ENCODE measurements around the gene DENND1A.
"Not testable (repeated sequence)": the region's sequence is repeated elsewhere in the genome, so short reads cannot be mapped to it uniquely, and the experiment has no call there.

Gene DENND1A

DNA sequence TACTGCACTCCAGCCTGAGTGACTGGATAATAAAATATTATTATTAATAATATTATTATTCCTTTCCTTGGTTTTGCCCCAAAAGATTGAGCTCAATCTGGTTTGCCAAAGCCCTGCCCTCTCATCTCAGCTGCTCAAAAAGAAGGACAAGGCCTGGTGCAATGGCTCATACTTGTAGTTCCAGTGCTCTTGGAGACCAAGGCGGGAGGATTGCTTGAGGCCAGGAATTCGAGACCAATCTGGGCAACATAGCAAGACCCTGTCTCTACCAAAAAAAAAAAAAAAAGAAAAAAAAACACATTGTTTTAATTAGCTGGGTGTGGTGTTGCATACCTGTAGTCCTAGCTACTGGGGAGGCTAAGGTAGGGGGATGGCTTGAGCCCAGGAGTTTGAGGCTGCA lies 13.7 kb upstream of the DENND1A start:
- no peaks in the 10 kb centered on the region for H3K79me2 ChIP-seq
- no peaks in the 10 kb centered on the region for H3K4me1 ChIP-seq

DNA sequence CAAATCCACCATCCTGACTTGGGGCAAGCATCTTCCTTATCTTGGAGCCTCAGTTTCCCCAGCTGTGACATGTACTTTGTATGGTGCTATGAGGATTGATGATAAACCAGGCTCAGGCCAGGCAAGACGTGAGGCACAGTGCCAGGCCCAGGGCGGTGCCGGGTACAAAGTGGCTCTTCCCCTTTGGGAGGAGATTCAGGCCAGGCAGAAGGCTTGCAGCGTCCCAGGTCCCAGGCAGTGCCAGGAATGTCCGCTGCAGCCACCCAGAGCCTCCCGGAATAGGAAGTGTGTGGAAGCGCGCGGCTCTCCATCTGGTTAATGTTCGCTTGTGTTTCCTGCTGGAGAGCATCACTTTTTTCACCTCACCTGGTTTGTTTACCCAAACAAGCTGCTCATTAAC lies 12.6 kb upstream of the DENND1A start:
- no peak overlapping the region for H3K27ac ChIP-seq
- H2AFZ ChIP-seq = no peak overlapping the region
- no peaks in the 10 kb centered on the region for H3K36me3 ChIP-seq (ENCODE audit: control insufficient read depth, insufficient read depth, low read length)
- H3K9ac ChIP-seq = no peak overlapping the region
- no peak overlapping the region for H3K4me3 ChIP-seq (ENCODE audit: low read depth, low read length)
- TF ChIP-seq, protein P1, sequence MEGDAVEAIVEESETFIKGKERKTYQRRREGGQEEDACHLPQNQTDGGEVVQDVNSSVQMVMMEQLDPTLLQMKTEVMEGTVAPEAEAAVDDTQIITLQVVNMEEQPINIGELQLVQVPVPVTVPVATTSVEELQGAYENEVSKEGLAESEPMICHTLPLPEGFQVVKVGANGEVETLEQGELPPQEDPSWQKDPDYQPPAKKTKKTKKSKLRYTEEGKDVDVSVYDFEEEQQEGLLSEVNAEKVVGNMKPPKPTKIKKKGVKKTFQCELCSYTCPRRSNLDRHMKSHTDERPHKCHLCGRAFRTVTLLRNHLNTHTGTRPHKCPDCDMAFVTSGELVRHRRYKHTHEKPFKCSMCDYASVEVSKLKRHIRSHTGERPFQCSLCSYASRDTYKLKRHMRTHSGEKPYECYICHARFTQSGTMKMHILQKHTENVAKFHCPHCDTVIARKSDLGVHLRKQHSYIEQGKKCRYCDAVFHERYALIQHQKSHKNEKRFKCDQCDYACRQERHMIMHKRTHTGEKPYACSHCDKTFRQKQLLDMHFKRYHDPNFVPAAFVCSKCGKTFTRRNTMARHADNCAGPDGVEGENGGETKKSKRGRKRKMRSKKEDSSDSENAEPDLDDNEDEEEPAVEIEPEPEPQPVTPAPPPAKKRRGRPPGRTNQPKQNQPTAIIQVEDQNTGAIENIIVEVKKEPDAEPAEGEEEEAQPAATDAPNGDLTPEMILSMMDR (IDR thresholded peaks at IDR 0.05) = no peak
- H3K27me3 ChIP-seq (ENCODE audit: control insufficient read depth, insufficient read depth, low read length) = no peaks in the 10 kb centered on the region
- H3K9me3 ChIP-seq (ENCODE audit: control insufficient read depth, low read length) = no peaks in the 10 kb centered on the region
- H3K4me2 ChIP-seq (ENCODE audit: low read length) = no peak overlapping the region
- no peaks in the 10 kb centered on the region for H3K79me2 ChIP-seq
- no peaks in the 10 kb centered on the region for H3K4me1 ChIP-seq

More for the DNA sequence above, 13.7 kb upstream of the DENND1A start:
- no peaks in the 10 kb centered on the region for H3K27me3 ChIP-seq (ENCODE audit: control insufficient read depth, insufficient read depth, low read length)
- H3K9me3 ChIP-seq (ENCODE audit: control insufficient read depth, low read length) = no peaks in the 10 kb centered on the region
- H2AFZ ChIP-seq = no peak overlapping the region
- no peak overlapping the region for H3K9ac ChIP-seq
- TF ChIP-seq, protein P1 (IDR thresholded peaks at IDR 0.05) = no peak
- no peaks in the 10 kb centered on the region for H3K36me3 ChIP-seq (ENCODE audit: control insufficient read depth, insufficient read depth, low read length)
- no peak overlapping the region for H3K4me2 ChIP-seq (ENCODE audit: low read length)
- H3K4me3 ChIP-seq (ENCODE audit: low read depth, low read length) = no peak overlapping the region
- H3K27ac ChIP-seq = no peak overlapping the region

DNA sequence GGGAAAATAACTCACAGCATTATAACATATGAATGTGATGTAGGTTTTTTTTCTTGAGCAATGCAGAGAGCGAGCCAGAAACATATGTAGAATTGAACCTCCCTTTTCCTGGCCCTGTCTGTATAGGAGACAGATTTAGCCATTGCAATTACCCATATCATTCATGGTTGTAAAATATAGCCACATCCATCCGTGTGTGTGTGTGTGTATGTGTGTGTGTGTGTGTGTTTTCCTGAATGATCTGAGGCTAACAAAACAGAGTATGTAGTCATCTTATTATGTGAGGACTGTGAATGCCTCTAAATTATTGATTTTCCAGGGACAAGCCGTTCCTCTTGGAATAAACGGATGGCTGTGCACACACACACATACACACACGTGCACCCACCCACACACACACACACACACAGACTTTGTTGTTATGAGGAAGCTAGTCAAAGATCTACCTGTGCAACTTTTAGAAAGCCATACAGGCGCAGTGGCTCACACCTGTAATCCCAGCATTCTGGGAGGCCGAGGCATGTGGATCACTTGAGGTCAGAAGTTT lies 11.7 kb upstream of the DENND1A start:
- no peaks in the 10 kb centered on the region for H3K79me2 ChIP-seq
- H2AFZ ChIP-seq = no peak overlapping the region
- TF ChIP-seq, protein P1 (IDR thresholded peaks at IDR 0.05) = no peak
- no peak overlapping the region for H3K9ac ChIP-seq
- H3K27ac ChIP-seq = no peak overlapping the region
- no peaks in the 10 kb centered on the region for H3K9me3 ChIP-seq (ENCODE audit: control insufficient read depth, low read length)
- no peaks in the 10 kb centered on the region for H3K27me3 ChIP-seq (ENCODE audit: control insufficient read depth, insufficient read depth, low read length)
- no peak overlapping the region for H3K4me2 ChIP-seq (ENCODE audit: low read length)
- H3K4me3 ChIP-seq (ENCODE audit: low read depth, low read length) = no peak overlapping the region
- no peaks in the 10 kb centered on the region for H3K4me1 ChIP-seq
- H3K36me3 ChIP-seq (ENCODE audit: control insufficient read depth, insufficient read depth, low read length) = no peaks in the 10 kb centered on the region

DNA sequence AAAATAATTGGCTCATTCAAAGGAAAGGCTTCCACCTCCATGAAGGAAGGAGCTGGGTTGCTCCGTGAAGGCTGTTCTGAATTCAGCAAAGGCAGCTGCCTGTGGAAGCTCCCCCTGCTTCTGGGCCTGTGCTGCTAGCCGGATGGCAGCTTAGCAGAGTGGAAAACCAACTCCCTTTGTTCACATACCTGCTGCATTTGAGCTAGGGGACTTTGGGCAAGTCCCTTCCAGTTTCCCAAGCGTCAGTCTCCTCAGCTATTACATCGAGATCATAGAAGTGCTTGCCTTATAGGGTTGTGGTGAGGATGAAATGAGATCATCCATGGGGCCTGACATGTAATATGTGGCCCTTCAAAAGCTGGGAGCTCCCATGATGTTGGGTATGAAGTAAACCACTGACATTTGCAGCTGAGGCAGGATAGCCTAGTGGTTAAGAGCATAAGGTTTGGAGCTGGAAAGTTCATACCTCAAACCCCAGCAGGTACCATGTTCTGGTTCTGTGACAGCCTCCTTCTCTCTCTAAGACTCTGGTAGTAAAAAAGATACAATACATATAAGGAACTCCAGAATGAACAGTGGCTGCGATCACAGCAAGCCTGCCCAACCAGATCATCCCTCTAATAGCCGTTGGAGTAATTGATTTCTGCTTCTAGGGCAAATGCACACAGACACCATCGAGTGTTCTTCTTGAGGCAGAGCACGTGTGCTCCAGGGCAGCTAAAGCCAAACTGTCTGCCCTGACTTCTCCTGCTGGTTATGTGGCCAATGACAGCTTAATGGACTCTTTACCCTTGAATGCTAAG lies 11.0 kb upstream of the DENND1A start:
- no peaks in the 10 kb centered on the region for H3K79me2 ChIP-seq
- TF ChIP-seq, protein P1 (IDR thresholded peaks at IDR 0.05) = no peak
- H2AFZ ChIP-seq = no peak overlapping the region
- H3K36me3 ChIP-seq (ENCODE audit: control insufficient read depth, insufficient read depth, low read length) = no peaks in the 10 kb centered on the region
- H3K4me2 ChIP-seq (ENCODE audit: low read length) = no peak overlapping the region
- no peak overlapping the region for H3K27ac ChIP-seq
- no peak overlapping the region for H3K9ac ChIP-seq
- no peak overlapping the region for H3K4me3 ChIP-seq (ENCODE audit: low read depth, low read length)
- H3K4me1 ChIP-seq = no peaks in the 10 kb centered on the region
- no peaks in the 10 kb centered on the region for H3K27me3 ChIP-seq (ENCODE audit: control insufficient read depth, insufficient read depth, low read length)
- H3K9me3 ChIP-seq (ENCODE audit: control insufficient read depth, low read length) = no peaks in the 10 kb centered on the region

DNA sequence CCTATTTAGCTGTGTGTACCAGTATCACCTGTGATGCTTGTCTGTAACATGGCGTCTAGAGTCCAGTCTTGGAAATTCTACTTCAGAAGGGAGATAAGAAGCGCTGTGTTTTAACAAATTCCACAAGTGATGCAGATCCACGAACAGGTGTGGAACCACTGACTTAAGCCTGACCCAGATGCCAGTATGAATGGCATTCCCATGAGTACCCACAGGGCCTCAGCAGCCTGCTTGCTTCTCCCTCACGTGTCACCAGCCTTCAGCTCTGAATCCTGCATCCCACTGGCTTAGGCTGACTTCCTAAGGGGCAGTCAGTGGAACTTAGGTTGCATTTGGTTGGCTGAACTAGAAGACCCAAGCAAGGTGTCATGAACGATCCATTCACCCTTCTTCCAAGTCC lies 8.5 kb upstream of the DENND1A start:
- H3K9me3 ChIP-seq (ENCODE audit: control insufficient read depth, low read length) = no peaks in the 10 kb centered on the region
- no peak overlapping the region for H2AFZ ChIP-seq
- H3K4me1 ChIP-seq = no peaks in the 10 kb centered on the region
- no peak overlapping the region for H3K4me3 ChIP-seq (ENCODE audit: low read depth, low read length)
- H3K36me3 ChIP-seq (ENCODE audit: control insufficient read depth, insufficient read depth, low read length) = no peaks in the 10 kb centered on the region
- no peak overlapping the region for H3K27ac ChIP-seq
- no peaks in the 10 kb centered on the region for H3K27me3 ChIP-seq (ENCODE audit: control insufficient read depth, insufficient read depth, low read length)
- H3K79me2 ChIP-seq = no peaks in the 10 kb centered on the region
- no peak overlapping the region for H3K9ac ChIP-seq
- no peak overlapping the region for H3K4me2 ChIP-seq (ENCODE audit: low read length)
- TF ChIP-seq, protein P1 (IDR thresholded peaks at IDR 0.05) = no peak

DNA sequence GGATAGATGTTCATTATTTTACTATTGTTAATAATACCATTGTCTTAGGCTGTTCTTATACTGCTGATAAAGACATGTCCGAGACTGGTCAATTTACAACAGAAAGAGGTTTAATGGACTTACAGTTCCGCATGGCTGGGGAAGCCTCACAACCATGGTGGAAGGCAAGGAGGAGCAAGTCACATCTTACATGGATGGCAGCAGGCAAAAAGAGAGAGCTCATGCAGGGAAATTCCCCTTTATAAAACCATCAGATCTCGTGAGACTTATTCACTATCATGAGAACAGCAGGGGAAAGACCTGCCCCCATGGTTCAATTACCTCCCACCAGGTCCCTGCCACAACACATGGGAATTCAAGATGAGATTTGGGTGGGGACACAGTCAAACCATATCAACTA lies 6.6 kb upstream of the DENND1A start:
- not testable (repeated sequence) for H3K4me2 ChIP-seq (ENCODE audit: low read length); H3K4me3 ChIP-seq (ENCODE audit: low read depth, low read length); H3K27ac ChIP-seq; H3K9me3 ChIP-seq (ENCODE audit: control insufficient read depth, low read length); H3K27me3 ChIP-seq (ENCODE audit: control insufficient read depth, insufficient read depth, low read length); H3K9ac ChIP-seq; H3K36me3 ChIP-seq (ENCODE audit: control insufficient read depth, insufficient read depth, low read length); H3K4me1 ChIP-seq; H2AFZ ChIP-seq; H3K79me2 ChIP-seq
